Measurements from ENCODE around the gene FAM114A1.
"Not testable (repeated sequence)": the region's sequence is repeated elsewhere in the genome, so short reads cannot be mapped to it uniquely, and the experiment has no call there.

The FAM114A1 gene

GRCh38 chr4:38983787-38984598, 116.4 kb downstream of the FAM114A1 start:
- H3K4me2 ChIP-seq (ENCODE audit: low read length) = no peak overlapping the region
- no peak overlapping the region for H3K4me3 ChIP-seq (ENCODE audit: low read depth, low read length)

GRCh38 chr4:38985410-38986100, 117.9 kb downstream of the FAM114A1 start:
- H3K27ac ChIP-seq = no peak overlapping the region
- H3K4me3 ChIP-seq (ENCODE audit: low read depth, low read length) = no peak overlapping the region

More at GRCh38 chr4:38983787-38984598, 116.4 kb downstream of the FAM114A1 start:
- H3K27ac ChIP-seq = no peak overlapping the region
- no peak overlapping the region for H3K9ac ChIP-seq
- H3K36me3 ChIP-seq (ENCODE audit: control insufficient read depth, insufficient read depth, low read length) = no peaks in the 10 kb centered on the region
- no peak for TF ChIP-seq CTCF (IDR thresholded peaks at IDR 0.05)
- no peak overlapping the region for H2AFZ ChIP-seq
- no peaks in the 10 kb centered on the region for H3K27me3 ChIP-seq (ENCODE audit: control insufficient read depth, insufficient read depth, low read length)
- no peaks in the 10 kb centered on the region for H3K79me2 ChIP-seq
- no peaks in the 10 kb centered on the region for H3K9me3 ChIP-seq (ENCODE audit: control insufficient read depth, low read length)
- H3K4me1 ChIP-seq = no peaks in the 10 kb centered on the region

GRCh38 chr4:38987491-38987890, 119.9 kb downstream of the FAM114A1 start:
- no peak overlapping the region for H3K4me3 ChIP-seq (ENCODE audit: low read depth, low read length)
- H3K27me3 ChIP-seq (ENCODE audit: control insufficient read depth, insufficient read depth, low read length) = no peaks in the 10 kb centered on the region
- H3K79me2 ChIP-seq = no peaks in the 10 kb centered on the region
- no peak overlapping the region for H3K4me2 ChIP-seq (ENCODE audit: low read length)
- TF ChIP-seq CTCF (IDR thresholded peaks at IDR 0.05) = no peak
- no peaks in the 10 kb centered on the region for H3K36me3 ChIP-seq (ENCODE audit: control insufficient read depth, insufficient read depth, low read length)
- H3K4me1 ChIP-seq = no peaks in the 10 kb centered on the region
- H2AFZ ChIP-seq = no peak overlapping the region
- no peak overlapping the region for H3K27ac ChIP-seq
- H3K9me3 ChIP-seq (ENCODE audit: control insufficient read depth, low read length) = no peaks in the 10 kb centered on the region
- no peak overlapping the region for H3K9ac ChIP-seq

More at GRCh38 chr4:38985410-38986100, 117.9 kb downstream of the FAM114A1 start:
- Histone ChIP-seq H3K4me2 (ENCODE audit: low read length) (no peak overlapping the region), H2AFZ (no peak overlapping the region), H3K9ac (no peak overlapping the region), H3K4me1 (no peaks in the 10 kb centered on the region), H3K36me3 (ENCODE audit: control insufficient read depth, insufficient read depth, low read length) (no peaks in the 10 kb centered on the region), H3K27me3 (ENCODE audit: control insufficient read depth, insufficient read depth, low read length) (no peaks in the 10 kb centered on the region), H3K79me2 (no peaks in the 10 kb centered on the region), H3K9me3 (ENCODE audit: control insufficient read depth, low read length) (no peaks in the 10 kb centered on the region)
- no peak for TF ChIP-seq CTCF (IDR thresholded peaks at IDR 0.05)

- H3K36me3 ChIP-seq (ENCODE audit: control insufficient read depth, insufficient read depth, low read length); H3K9ac ChIP-seq; H2AFZ ChIP-seq; H3K4me2 ChIP-seq (ENCODE audit: low read length); H3K27me3 ChIP-seq (ENCODE audit: control insufficient read depth, insufficient read depth, low read length); H3K4me3 ChIP-seq (ENCODE audit: low read depth, low read length); H3K4me1 ChIP-seq; H3K27ac ChIP-seq; H3K9me3 ChIP-seq (ENCODE audit: control insufficient read depth, low read length); H3K79me2 ChIP-seq: not testable (repeated sequence)
These were observed 120.7 kb downstream of the FAM114A1 start for GRCh38 chr4:38988353-38988752.

- Histone ChIP-seq H3K9ac (no peak overlapping the region), H3K27me3 (ENCODE audit: control insufficient read depth, insufficient read depth, low read length) (no peaks in the 10 kb centered on the region), H3K4me1 (no peaks in the 10 kb centered on the region), H3K9me3 (ENCODE audit: control insufficient read depth, low read length) (no peaks in the 10 kb centered on the region), H3K4me2 (ENCODE audit: low read length) (no peak overlapping the region), H3K36me3 (ENCODE audit: control insufficient read depth, insufficient read depth, low read length) (no peaks in the 10 kb centered on the region), H3K4me3 (ENCODE audit: low read depth, low read length) (no peak overlapping the region), H2AFZ (no peak overlapping the region), H3K79me2 (no peaks in the 10 kb centered on the region), H3K27ac (no peak overlapping the region)
- TF ChIP-seq CTCF (IDR thresholded peaks at IDR 0.05) = no peak
These were observed 121.9 kb downstream of the FAM114A1 start for GRCh38 chr4:38989487-38989886.
